ENCODE results near the gene DPYSL3. TPM values are rescaled to one million over a fixed set of nuclear protein-coding genes. Genes with fewer than 3 reads are reported as not detected.

DPYSL3 gene
- polyA plus RNA-seq, 1 donor (not counting 4 experiments of a cell fraction or from before 2014, with no cell fraction given), result 4.8 TPM

DNA sequence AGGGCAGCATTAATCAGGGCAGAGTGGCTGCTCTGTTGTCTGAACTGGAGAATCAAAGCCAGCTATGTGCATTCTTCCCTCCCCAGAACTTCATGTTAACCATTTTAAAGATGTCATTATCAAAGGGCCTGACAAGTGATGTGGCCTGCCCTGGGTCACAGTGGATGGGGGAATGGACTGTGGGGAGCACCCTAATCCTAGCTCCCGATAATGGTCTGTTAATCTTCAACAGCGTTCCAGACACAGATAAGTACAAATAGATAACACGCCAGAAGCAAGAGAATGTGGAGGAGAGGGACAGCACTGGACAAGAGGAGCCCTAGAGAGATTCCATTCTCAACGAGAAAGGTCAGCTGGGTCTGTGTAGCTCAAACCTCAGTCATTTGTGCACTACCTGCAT is 77.5 kb downstream of the DPYSL3 start:
- Histone ChIP-seq H3K9me1 (ENCODE audit: control insufficient read depth, extremely low read depth, insufficient read depth, low read length) (no peaks in the 10 kb centered on the region), H4K20me1 (ENCODE audit: control insufficient read depth, extremely low read depth, insufficient read depth, low read length) (no peaks in the 10 kb centered on the region), H3K4me2 (ENCODE audit: control insufficient read depth, extremely low read depth, insufficient read depth, low read depth, low read length) (no peak overlapping the region), H3K79me2 (ENCODE audit: control insufficient read depth, insufficient read depth, low read length) (no peaks in the 10 kb centered on the region), H3K4me1 (ENCODE audit: control insufficient read depth, extremely low read depth, insufficient read depth, low read length) (no peaks in the 10 kb centered on the region), H3K9ac (ENCODE audit: control insufficient read depth, extremely low read depth, insufficient read depth, low read length) (no peak overlapping the region), H3K36me3 (ENCODE audit: control insufficient read depth in 2 of 2, extremely low read depth in 1 of 2, insufficient read depth in 2 of 2, low read length in 2 of 2) (no peaks in the 10 kb centered on the region), H2AFZ (ENCODE audit: control insufficient read depth, low read length) (no peak overlapping the region), H3K27me3 (ENCODE audit: control insufficient read depth, extremely low read depth, insufficient read depth, low read length) (no peaks in the 10 kb centered on the region), H3K4me3 (ENCODE audit: control insufficient read depth in 2 of 3, extremely low read depth in 1 of 3, insufficient read depth in 2 of 3, low read depth in 1 of 3, low read length in 3 of 3) (no peak overlapping the region), H3K9me3 (ENCODE audit: control insufficient read depth, low read depth, low read length) (no peaks in the 10 kb centered on the region), H3K27ac (ENCODE audit: control insufficient read depth, insufficient read depth, low read length) (no peak overlapping the region)
- dilution Hi-C loops (cut with MboI; ENCODE audit: extremely low pct_ligation_motif_present, low sequenced_read_pairs), result no loop called here
- TF ChIP-seq, protein P1, sequence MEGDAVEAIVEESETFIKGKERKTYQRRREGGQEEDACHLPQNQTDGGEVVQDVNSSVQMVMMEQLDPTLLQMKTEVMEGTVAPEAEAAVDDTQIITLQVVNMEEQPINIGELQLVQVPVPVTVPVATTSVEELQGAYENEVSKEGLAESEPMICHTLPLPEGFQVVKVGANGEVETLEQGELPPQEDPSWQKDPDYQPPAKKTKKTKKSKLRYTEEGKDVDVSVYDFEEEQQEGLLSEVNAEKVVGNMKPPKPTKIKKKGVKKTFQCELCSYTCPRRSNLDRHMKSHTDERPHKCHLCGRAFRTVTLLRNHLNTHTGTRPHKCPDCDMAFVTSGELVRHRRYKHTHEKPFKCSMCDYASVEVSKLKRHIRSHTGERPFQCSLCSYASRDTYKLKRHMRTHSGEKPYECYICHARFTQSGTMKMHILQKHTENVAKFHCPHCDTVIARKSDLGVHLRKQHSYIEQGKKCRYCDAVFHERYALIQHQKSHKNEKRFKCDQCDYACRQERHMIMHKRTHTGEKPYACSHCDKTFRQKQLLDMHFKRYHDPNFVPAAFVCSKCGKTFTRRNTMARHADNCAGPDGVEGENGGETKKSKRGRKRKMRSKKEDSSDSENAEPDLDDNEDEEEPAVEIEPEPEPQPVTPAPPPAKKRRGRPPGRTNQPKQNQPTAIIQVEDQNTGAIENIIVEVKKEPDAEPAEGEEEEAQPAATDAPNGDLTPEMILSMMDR (optimal IDR thresholded peaks at IDR 0.05 in 1 of 3, IDR thresholded peaks at IDR 0.05 in 1 of 3, conservative IDR thresholded peaks at IDR 0.05 in 1 of 3; ENCODE audit: extremely low read depth in 1 of 3, insufficient read depth in 2 of 3, low read length in 3 of 3), result no peak
- no peak for TF ChIP-seq EZH2 (IDR thresholded peaks at IDR 0.05; ENCODE audit: low read length)
- DNase-seq (ENCODE audit: low read depth, low spot score) (no peak), FAIRE-seq (no peak)

DNA sequence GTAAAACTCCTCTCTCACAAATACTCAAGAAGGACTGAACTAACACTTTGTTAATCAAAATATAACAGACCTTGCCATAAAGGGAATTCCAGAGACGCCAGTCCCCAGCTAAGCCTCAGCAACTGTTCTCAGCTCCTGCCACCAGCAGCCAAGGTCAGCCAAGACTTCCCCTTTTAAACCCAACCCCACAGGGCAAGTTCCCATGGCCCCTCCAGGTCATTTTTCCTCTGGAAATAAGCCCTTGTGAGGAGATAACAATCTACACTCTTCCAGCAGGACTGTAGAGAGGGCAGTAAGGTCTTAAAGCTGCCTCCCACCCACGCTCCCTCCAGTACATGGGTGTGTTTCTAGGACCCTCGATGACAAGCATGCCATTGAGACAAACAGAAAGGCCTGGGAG is 78.3 kb downstream of the DPYSL3 start:
- no peak overlapping the region for H3K27ac ChIP-seq (ENCODE audit: control insufficient read depth, insufficient read depth, low read length)
- no peak overlapping the region for H3K9ac ChIP-seq (ENCODE audit: control insufficient read depth, extremely low read depth, insufficient read depth, low read length)
- DNase-seq (ENCODE audit: low read depth, low spot score) (no peak), FAIRE-seq (no peak)
- H3K9me3 ChIP-seq (ENCODE audit: control insufficient read depth, low read depth, low read length), result no peaks in the 10 kb centered on the region
- dilution Hi-C loops (cut with MboI; ENCODE audit: extremely low pct_ligation_motif_present, low sequenced_read_pairs), result no loop called here
- no peak overlapping the region for H3K4me3 ChIP-seq (ENCODE audit: control insufficient read depth in 2 of 3, extremely low read depth in 1 of 3, insufficient read depth in 2 of 3, low read depth in 1 of 3, low read length in 3 of 3)
- no peaks in the 10 kb centered on the region for H4K20me1 ChIP-seq (ENCODE audit: control insufficient read depth, extremely low read depth, insufficient read depth, low read length)
- no peaks in the 10 kb centered on the region for H3K27me3 ChIP-seq (ENCODE audit: control insufficient read depth, extremely low read depth, insufficient read depth, low read length)
- no peaks in the 10 kb centered on the region for H3K9me1 ChIP-seq (ENCODE audit: control insufficient read depth, extremely low read depth, insufficient read depth, low read length)
- H2AFZ ChIP-seq (ENCODE audit: control insufficient read depth, low read length), result no peak overlapping the region
- H3K36me3 ChIP-seq (ENCODE audit: control insufficient read depth in 2 of 2, extremely low read depth in 1 of 2, insufficient read depth in 2 of 2, low read length in 2 of 2), result no peaks in the 10 kb centered on the region
- no peak for TF ChIP-seq EZH2 (IDR thresholded peaks at IDR 0.05; ENCODE audit: low read length)
- TF ChIP-seq, protein P1 (optimal IDR thresholded peaks at IDR 0.05 in 1 of 3, IDR thresholded peaks at IDR 0.05 in 1 of 3, conservative IDR thresholded peaks at IDR 0.05 in 1 of 3; ENCODE audit: extremely low read depth in 1 of 3, insufficient read depth in 2 of 3, low read length in 3 of 3), result no peak
- no peaks in the 10 kb centered on the region for H3K4me1 ChIP-seq (ENCODE audit: control insufficient read depth, extremely low read depth, insufficient read depth, low read length)
- no peak overlapping the region for H3K4me2 ChIP-seq (ENCODE audit: control insufficient read depth, extremely low read depth, insufficient read depth, low read depth, low read length)
- H3K79me2 ChIP-seq (ENCODE audit: control insufficient read depth, insufficient read depth, low read length), result no peaks in the 10 kb centered on the region
